Activated CD8-positive, alpha-beta memory T cell treated with anti-CD3 and anti-CD28 coated beads for 1 hour (primary cell): Measurements from ENCODE around the gene ARMC5.
"Not testable (repeated sequence)": the region's sequence is repeated elsewhere in the genome, so short reads cannot be mapped to it uniquely, and the experiment has no call there.

Source experiments
- DNase-seq, 2 donors: peaks; one replicate each; pipeline ENCODE4 v3.0.0-alpha.2; 2020; ENCODE audit warnings: low read depth in 1 of 2; ENCODE audit errors: extremely low read depth in 1 of 2

ARMC5 gene

DNA sequence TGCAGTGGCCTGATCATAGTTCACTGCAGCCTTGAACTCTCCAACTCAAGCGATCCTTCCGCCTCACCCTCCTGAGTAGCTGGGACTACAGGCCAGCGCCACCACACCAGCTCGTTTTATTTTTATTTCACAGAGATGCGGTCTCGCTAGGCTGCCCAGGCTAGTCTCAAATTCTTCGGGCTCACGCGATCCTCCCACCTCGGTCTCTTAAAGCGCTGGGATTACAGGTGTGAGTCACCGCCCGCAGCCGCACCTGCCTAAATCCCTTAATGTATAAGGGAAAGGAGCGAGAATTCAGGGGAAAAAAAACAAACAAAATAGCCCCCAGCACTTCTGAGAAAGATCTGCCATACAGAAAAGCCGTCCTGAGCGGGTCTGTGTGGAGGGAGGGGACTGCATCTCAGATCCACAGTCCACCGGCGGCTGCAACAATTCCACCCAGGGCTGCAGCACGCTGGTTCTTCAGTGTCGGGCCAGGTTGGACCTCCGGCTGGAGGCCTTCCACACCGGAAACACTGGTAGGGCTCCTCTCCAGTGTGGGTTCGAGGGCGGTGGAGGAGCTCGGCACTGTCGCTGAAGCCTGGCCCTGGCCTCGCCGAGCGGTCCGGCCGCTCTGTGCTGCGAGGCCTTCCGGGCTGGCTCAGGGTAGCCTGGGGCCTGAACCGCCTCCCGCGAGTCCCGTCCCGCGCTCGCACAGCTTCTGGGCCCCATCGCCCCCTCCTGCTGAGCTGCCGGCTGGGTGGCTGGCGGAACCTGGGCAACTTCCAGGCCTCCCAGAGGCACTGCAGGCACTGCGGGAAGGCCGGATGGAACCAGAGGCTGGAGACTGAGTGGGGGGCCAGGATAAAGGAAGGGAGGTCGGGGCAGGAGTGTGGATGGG is 23.7 kb upstream of the ARMC5 start:
- DNase-seq, result no peak

DNA sequence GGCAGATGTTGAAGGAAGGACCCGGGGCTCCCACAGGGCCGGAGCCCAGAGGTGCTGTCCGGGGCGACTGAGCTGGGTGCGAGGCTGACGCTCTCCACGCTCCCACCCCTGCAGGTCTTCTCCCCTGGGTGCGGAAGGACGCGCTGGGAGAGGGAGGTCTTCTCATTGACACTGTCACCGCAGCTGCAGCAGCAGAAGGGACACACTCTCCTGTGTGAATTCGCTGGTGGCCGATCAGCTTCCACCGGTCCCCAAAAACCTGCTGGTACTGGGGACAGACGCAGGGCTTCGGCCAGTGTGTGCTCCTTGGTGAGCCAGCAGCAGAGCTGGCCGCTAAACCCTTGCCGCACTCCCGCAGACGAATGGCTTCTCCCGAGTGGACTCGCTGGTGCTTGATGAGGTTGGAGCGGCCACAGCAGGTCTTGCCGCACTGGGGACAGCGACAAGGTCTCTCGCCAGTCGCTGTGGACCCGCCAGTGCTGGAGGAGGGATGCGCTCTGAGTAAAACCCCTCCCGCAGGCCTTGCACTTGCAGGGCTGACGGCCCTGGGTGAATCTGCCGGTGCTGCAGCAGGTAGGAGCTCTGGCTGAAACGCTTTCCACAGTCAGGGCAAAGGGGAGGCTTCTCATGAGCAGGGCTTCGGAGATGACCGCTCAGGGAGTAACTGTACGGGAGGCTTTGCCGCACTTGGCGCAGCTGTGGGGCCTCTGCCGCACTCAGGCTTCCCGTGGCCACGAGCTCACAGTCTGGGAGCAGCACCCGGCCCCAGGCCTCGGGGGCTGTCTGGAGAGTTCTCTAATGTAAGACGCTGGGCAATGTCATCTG is 22.9 kb upstream of the ARMC5 start:
- DNase-seq, result no peak

DNA sequence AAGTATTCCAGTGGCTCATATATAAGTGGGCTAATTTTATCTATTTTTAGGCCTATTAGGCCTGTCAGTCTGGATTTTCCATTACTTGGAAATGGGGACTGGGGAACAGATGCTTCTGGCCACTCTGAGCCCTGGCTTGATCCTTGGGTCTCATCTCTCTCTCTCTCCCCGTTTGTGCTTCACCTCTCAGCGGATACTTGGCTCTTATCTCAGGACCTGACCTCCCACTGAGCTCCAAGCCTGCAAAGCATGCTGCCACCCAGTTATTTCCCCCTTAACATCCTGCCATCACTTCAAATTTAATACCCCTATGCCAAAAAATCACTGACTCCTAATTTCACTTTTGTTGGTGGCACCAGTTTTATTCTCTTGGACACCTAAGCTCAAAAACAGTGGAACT is 20.9 kb upstream of the ARMC5 start:
- no peak for DNase-seq

- not testable (repeated sequence) for DNase-seq
Observed at GRCh38 chr16:31439023-31439422, 20.3 kb upstream of the ARMC5 start.

DNA sequence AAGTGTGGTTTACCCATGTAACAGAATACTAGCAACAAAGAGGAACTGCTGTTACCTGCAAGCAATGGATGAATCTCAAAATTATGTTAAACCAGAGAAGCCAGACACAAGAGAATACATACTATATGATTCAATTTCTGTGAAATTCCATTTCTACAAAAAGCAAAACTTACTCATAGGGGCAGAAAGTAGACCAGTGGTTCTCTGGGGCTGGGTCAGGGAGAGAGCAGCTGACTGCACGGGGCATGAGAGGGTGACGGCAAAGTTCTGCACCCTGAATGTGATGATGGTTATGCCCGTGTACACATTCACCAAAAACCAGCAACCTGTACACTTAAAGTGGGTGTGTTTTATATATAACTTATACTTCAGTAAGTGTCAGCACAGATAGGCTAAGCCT is 19.8 kb upstream of the ARMC5 start:
- DNase-seq, result no peak

GRCh38 chr16:31440516-31441184 is 18.7 kb upstream of the ARMC5 start:
- no peak for DNase-seq

- DNase-seq, result no peak
Observed at GRCh38 chr16:31441956-31442355, 17.3 kb upstream of the ARMC5 start.

DNA sequence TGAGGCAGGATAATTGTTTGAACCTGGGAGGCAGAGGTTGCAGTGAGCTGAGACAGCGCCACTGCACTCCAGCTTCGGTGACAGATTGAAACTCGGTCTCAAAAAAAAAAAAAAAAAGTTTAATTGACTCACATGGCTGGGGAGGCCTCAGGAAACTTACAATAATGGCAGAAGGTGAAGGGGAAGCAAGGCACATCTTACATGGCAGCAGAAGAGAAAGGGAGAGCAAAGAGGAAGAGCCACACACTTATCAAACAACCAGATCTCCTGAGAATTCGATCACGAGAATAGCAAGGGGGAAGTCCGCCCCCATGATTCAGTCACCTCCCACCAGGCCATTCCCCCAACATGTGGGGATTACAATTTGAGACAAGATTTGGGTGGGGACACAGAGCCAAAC is 13.4 kb upstream of the ARMC5 start:
- DNase-seq, result not testable (repeated sequence)

DNA sequence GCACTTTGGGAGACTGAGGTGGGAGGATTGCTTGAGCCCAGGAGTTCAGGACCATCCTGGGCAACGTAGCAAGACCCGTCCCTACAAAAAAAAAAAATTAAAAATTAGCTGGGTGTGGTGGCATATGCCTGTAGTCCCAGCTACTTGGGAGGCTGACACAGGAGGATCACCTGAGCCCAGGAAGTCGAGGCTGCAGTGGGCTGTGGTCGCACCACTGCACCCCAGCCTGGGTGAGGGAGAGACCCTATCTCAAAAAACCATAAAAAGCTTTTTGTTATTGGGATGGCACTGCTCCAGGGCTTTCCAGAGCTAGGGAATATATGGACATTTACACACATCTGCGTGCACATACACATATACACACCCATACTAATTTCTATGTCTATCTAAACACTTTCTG is 8.1 kb upstream of the ARMC5 start:
- no peak for DNase-seq

DNA sequence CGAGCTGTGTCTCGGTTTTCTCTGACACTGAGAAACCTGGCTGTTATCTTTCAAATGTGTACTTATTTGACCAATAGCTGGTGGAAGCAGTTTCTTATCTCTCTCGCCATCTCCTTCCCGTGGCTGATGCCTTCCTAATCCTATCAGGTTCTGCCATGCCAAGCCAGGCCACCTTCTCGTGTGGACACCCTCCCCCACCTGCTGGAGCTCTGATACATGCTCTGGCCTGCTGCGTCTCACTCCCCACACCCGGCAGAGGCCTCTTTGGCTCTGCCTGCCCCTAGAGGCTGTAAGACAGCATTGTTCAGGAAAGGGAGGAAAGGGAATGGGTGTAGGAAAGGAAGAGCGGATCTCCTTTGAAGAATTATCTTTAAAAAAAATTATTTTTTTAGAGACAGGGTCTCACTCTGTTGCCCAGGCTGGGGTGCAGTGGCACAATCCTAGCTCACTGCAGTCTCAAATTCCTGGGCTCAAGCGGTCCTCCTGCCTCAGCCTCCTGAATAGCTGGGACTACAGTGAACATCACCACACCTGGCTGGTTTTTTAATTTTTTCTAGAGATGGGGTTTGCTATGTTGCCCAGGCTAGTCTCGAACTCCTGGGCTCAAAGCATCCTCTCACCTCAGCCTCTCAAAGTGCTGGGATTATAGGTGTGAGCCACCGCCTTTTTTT is 7.5 kb upstream of the ARMC5 start:
- DNase-seq, result no peak

GRCh38 chr16:31452631-31453106 is 6.6 kb upstream of the ARMC5 start:
- DNase-seq, result no peak

- DNase-seq, result no peak
Observed at GRCh38 chr16:31453255-31454204, 5.8 kb upstream of the ARMC5 start.

GRCh38 chr16:31455601-31456314 is 3.5 kb upstream of the ARMC5 start:
- no peak for DNase-seq

- DNase-seq, result no peak
Observed at GRCh38 chr16:31456988-31457360, 2.3 kb upstream of the ARMC5 start.

DNA sequence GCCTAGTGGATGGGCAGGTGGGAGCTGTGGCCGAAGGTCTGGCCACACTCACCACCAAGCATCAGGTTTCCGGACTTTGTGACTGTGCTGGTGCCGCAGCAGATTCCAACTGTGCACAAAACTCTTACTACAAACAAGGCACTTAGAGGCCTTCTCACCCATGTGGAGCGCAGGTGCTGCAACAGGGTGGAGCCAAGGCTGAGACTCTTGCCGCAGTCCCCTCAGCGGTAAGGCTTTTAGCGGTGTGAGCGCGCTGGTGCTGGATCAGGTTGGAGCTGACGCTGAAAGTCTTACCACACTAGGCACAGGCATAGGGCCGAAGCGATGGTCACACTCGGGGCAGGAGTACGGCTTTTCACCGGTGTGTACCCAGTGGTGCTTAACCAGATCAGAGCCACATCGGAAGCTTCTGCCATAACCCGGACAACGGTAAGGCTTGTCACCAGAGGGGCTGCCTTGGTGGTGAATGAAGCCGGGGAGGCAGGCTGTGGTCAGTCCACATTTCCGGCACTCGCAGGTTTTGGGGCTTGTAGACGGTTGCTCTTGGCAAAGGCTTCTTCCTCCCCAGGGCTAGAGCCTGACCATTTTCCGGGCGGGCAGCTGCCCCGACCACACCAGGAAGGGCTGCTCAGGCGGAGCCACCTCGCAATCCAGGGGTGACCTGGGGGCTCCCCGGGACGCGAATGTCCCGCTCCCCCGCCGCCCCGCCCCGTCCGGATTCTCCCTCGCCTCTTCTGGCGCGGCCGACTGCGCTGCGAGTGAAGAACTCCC is 1.0 kb upstream of the ARMC5 start:
- DNase-seq, result peak in 1 of 2 donors; percentile 28

- DNase-seq, result peak; percentile 100
Observed at GRCh38 chr16:31459687-31460581, 633 bp downstream of the ARMC5 start.

DNA sequence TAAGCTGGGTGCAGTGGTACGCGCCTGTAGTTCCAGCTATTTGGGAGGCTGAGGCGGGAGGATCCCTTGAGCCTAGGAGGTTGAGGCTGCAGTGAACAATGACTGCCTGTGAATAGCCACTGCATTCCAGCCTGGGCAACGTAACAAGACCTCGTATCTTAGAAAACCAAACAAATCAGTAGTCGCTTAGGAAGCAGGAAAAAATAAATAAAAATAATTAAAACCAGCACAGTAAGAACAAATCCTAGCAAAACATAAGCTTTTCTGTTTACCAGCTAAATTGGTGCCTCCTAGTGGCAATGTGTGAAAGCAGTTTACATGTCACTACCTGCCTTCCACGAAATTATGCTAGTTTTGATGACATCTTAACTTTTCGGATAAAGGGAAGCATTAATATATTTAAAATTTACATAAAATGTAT is 1.3 kb downstream of the ARMC5 start:
- no peak for DNase-seq
